NT2/D1 (cell line): ENCODE results near the gene PRDX6.

ENCODE experiments used
- DNase-seq: peaks from one replicate; pipeline ENCODE4 v3.0.0-alpha.2; 2011; ENCODE audit warnings: low read depth, low spot score
- H3K27me3 ChIP-seq: 2 replicates; pipeline ENCODE4 v1.6.0; 2011; ENCODE audit warnings: mild to moderate bottlenecking; ENCODE audit not compliant: insufficient read length, insufficient read depth
- H3K36me3 ChIP-seq: 2 replicates; pipeline ENCODE4 v1.6.1; 2011; ENCODE audit warnings: mild to moderate bottlenecking, low read length, mixed read lengths; ENCODE audit not compliant: insufficient read depth, insufficient read length
- H3K4me1 ChIP-seq: 2 replicates; pipeline ENCODE4 v1.5.1; 2011; ENCODE audit not compliant: insufficient read depth, insufficient read length
- H3K4me3 ChIP-seq: 2 replicates; pipeline ENCODE4 v1.5.1; 2011; ENCODE audit warnings: low read depth; ENCODE audit not compliant: insufficient read length
- H3K9ac ChIP-seq: 2 replicates; pipeline ENCODE4 v1.6.0; 2011; ENCODE audit warnings: low read depth; ENCODE audit not compliant: insufficient read length
- H3K9me3 ChIP-seq: 2 replicates; pipeline ENCODE4 v1.5.1; 2011; ENCODE audit warnings: mild to moderate bottlenecking, low read length; ENCODE audit not compliant: insufficient read depth
- SUZ12 ChIP-seq: IDR thresholded peaks from 2 replicates; pipeline ENCODE4 v1.6.1; 2011; ENCODE audit not compliant: insufficient read length, insufficient read depth; ENCODE audit errors: extremely low read depth
- YY1 ChIP-seq: IDR thresholded peaks from 2 replicates; pipeline ENCODE4 v1.6.1; 2011; ENCODE audit not compliant: insufficient read length, insufficient read depth
- ZNF274 ChIP-seq: IDR thresholded peaks from 2 replicates; pipeline ENCODE4 v1.6.1; 2011; ENCODE audit warnings: mild to moderate bottlenecking, low read depth, low read length

Gene PRDX6

GRCh38 chr1:173477286-173478093 lies at the start of gene PRDX6:
Gene PRDX6, plus strand, starts transcription at chr1:173477335. Its CDS starts 63 bp downstream, at chr1:173477398.
- peaks cover 4% of the 10 kb centered on the region for H3K9me3 ChIP-seq
- DNase-seq, result peak; percentile 83
- H3K4me3 ChIP-seq, result peak within 1 kb of the TSS; percentile 97
- H3K36me3 ChIP-seq, result peaks cover 48% of the 10 kb centered on the region
- TF ChIP-seq YY1, result no peak
- peaks cover 2% of the 10 kb centered on the region for H3K4me1 ChIP-seq
- H3K9ac ChIP-seq, result peak within 1 kb of the TSS; percentile 100
- no peaks in the 10 kb centered on the region for H3K27me3 ChIP-seq

GRCh38 chr1:173429471-173430402 lies 47.4 kb upstream of the PRDX6 start:
- Histone ChIP-seq H3K4me1 (peaks cover 4% of the 10 kb centered on the region), H3K9me3 (0 out of 2 replicates have a peak, but pooled peaks cover 5% of the 10 kb centered on the region), H3K36me3 (no peaks in the 10 kb centered on the region), H3K4me3 (no peak overlapping the region), H3K27me3 (no peaks in the 10 kb centered on the region), H3K9ac (peak overlapping the region; percentile 43)
- TF ChIP-seq ZNF274, result no peak
- TF ChIP-seq SUZ12, result no peak
- peak; percentile 73 for DNase-seq

- H3K9me3 ChIP-seq, result 0 out of 2 replicates have a peak, but pooled peaks cover 5% of the 10 kb centered on the region
- no peak for TF ChIP-seq SUZ12
- no peak for TF ChIP-seq YY1
- no peak for TF ChIP-seq ZNF274
- H3K4me1 ChIP-seq, result peaks cover 4% of the 10 kb centered on the region
- no peaks in the 10 kb centered on the region for H3K36me3 ChIP-seq
- H3K27me3 ChIP-seq, result no peaks in the 10 kb centered on the region
- H3K4me3 ChIP-seq, result no peak overlapping the region
- H3K9ac ChIP-seq, result no peak overlapping the region
- no peak for DNase-seq
Observed at GRCh38 chr1:173430677-173431303, 46.3 kb upstream of the PRDX6 start.

GRCh38 chr1:173431304-173432045 lies 45.7 kb upstream of the PRDX6 start:
- peak; percentile 98 for DNase-seq
- H3K27me3 ChIP-seq, result no peaks in the 10 kb centered on the region
- peaks cover 4% of the 10 kb centered on the region for H3K4me1 ChIP-seq
- H3K4me3 ChIP-seq, result no peak overlapping the region
- H3K36me3 ChIP-seq, result no peaks in the 10 kb centered on the region
- no peak overlapping the region for H3K9ac ChIP-seq
- TF ChIP-seq ZNF274 (no peak), YY1 (no peak), SUZ12 (no peak)
- H3K9me3 ChIP-seq, result 0 out of 2 replicates have a peak, but pooled peaks cover 5% of the 10 kb centered on the region

- no peak overlapping the region for H3K4me3 ChIP-seq
- no peaks in the 10 kb centered on the region for H3K36me3 ChIP-seq
- 0 out of 2 replicates have a peak, but pooled peaks cover 5% of the 10 kb centered on the region for H3K9me3 ChIP-seq
- H3K27me3 ChIP-seq, result no peaks in the 10 kb centered on the region
- TF ChIP-seq SUZ12 (no peak), YY1 (no peak)
- H3K9ac ChIP-seq, result no peak overlapping the region
- DNase-seq, result no peak
- peaks cover 4% of the 10 kb centered on the region for H3K4me1 ChIP-seq
Observed at GRCh38 chr1:173432331-173432730, 44.8 kb upstream of the PRDX6 start.

- Histone ChIP-seq H3K4me3 (no peak overlapping the region), H3K9ac (no peak overlapping the region), H3K27me3 (no peaks in the 10 kb centered on the region), H3K36me3 (no peaks in the 10 kb centered on the region), H3K4me1 (peaks cover 4% of the 10 kb centered on the region), H3K9me3 (0 out of 2 replicates have a peak, but pooled peaks cover 5% of the 10 kb centered on the region)
- TF ChIP-seq SUZ12 (no peak), YY1 (no peak), ZNF274 (no peak)
- DNase-seq, result no peak
Observed at GRCh38 chr1:173433751-173434326, 43.3 kb upstream of the PRDX6 start.
